ENCODE measurements around the gene NLRP10. TPM values are rescaled to one million over a fixed set of nuclear protein-coding genes. Genes with fewer than 3 reads are reported as not detected.
"Not testable (repeated sequence)": the region's sequence is repeated elsewhere in the genome, so short reads cannot be mapped to it uniquely, and the experiment has no call there.

Gene NLRP10
- total and polyA plus RNA-seq, 4 donors: not detected

- intact Hi-C loops (cut with DNase I): no loop called here
Measured at GRCh38 chr11:8004008-8004407, 38.8 kb upstream of the NLRP10 start.

GRCh38 chr11:8003187-8003586 is 37.9 kb upstream of the NLRP10 start:
- ATAC-seq (ENCODE audit: low FRiP score): no peak
- H3K27ac ChIP-seq (ENCODE audit: low read depth in 1 of 2, low read length in 2 of 2): no peak overlapping the region
- 75 to 78% methylated on average over 7 of the region's 7 CpGs for WGBS, 2 donors
- intact Hi-C loops (cut with DNase I): no loop called here
- peaks cover 2% of the 10 kb centered on the region in 2 donors for H3K36me3 ChIP-seq (ENCODE audit: control insufficient read depth in 1 of 2, insufficient read depth in 2 of 2, low read length in 1 of 2)
- no peaks in the 10 kb centered on the region for H3K4me1 ChIP-seq (ENCODE audit: control insufficient read depth in 1 of 2, insufficient read depth in 2 of 2, low read length in 2 of 2)
- H3K9me3 ChIP-seq (ENCODE audit: control insufficient read depth, low read length): no peaks in the 10 kb centered on the region
- no peaks in the 10 kb centered on the region for H3K27me3 ChIP-seq (ENCODE audit: control insufficient read depth in 1 of 2, insufficient read depth in 2 of 2, low read length in 1 of 2)
- no peak for DNase-seq
- no peak overlapping the region for H3K4me3 ChIP-seq (ENCODE audit: low read length in 2 of 2)

More at GRCh38 chr11:8004008-8004407, 38.8 kb upstream of the NLRP10 start:
- no peak overlapping the region for H3K27ac ChIP-seq (ENCODE audit: low read depth in 1 of 2, low read length in 2 of 2)
- H3K4me3 ChIP-seq (ENCODE audit: low read length in 2 of 2): no peak overlapping the region
- DNase-seq (no peak), ATAC-seq (ENCODE audit: low FRiP score) (no peak)
- peaks cover 0 to 2% of the 10 kb centered on the region in 2 donors for H3K36me3 ChIP-seq (ENCODE audit: control insufficient read depth in 1 of 2, insufficient read depth in 2 of 2, low read length in 1 of 2)
- 87 to 90% methylated on average over 2 of the region's 2 CpGs for WGBS, 2 donors
- H3K9me3 ChIP-seq (ENCODE audit: control insufficient read depth, low read length): no peaks in the 10 kb centered on the region
- no peaks in the 10 kb centered on the region for H3K27me3 ChIP-seq (ENCODE audit: control insufficient read depth in 1 of 2, insufficient read depth in 2 of 2, low read length in 1 of 2)
- no peaks in the 10 kb centered on the region for H3K4me1 ChIP-seq (ENCODE audit: control insufficient read depth in 1 of 2, insufficient read depth in 2 of 2, low read length in 2 of 2)

- no peak overlapping the region for H3K4me3 ChIP-seq (ENCODE audit: low read length in 2 of 2)
- peaks cover 2 to 3% of the 10 kb centered on the region in 2 donors for H3K36me3 ChIP-seq (ENCODE audit: control insufficient read depth in 1 of 2, insufficient read depth in 2 of 2, low read length in 1 of 2)
- ATAC-seq (ENCODE audit: low FRiP score): no peak
- 41 to 42% methylated on average over 1 of the region's 1 CpG for WGBS, 2 donors
- no peaks in the 10 kb centered on the region for H3K9me3 ChIP-seq (ENCODE audit: control insufficient read depth, low read length)
- no peaks in the 10 kb centered on the region for H3K4me1 ChIP-seq (ENCODE audit: control insufficient read depth in 1 of 2, insufficient read depth in 2 of 2, low read length in 2 of 2)
- DNase-seq: no peak
- H3K27me3 ChIP-seq (ENCODE audit: control insufficient read depth in 1 of 2, insufficient read depth in 2 of 2, low read length in 1 of 2): no peaks in the 10 kb centered on the region
- no peak overlapping the region for H3K27ac ChIP-seq (ENCODE audit: low read depth in 1 of 2, low read length in 2 of 2)
- intact Hi-C loops (cut with DNase I): no loop called here
Measured at GRCh38 chr11:8002676-8003075, 37.4 kb upstream of the NLRP10 start.

GRCh38 chr11:8000390-8000789 is 35.1 kb upstream of the NLRP10 start:
- Histone ChIP-seq H3K9me3 (ENCODE audit: control insufficient read depth, low read length) (no peaks in the 10 kb centered on the region), H3K27ac (ENCODE audit: low read depth in 1 of 2, low read length in 2 of 2) (no peak overlapping the region), H3K27me3 (ENCODE audit: control insufficient read depth in 1 of 2, insufficient read depth in 2 of 2, low read length in 1 of 2) (no peaks in the 10 kb centered on the region), H3K4me1 (ENCODE audit: control insufficient read depth in 1 of 2, insufficient read depth in 2 of 2, low read length in 2 of 2) (no peaks in the 10 kb centered on the region), H3K36me3 (ENCODE audit: control insufficient read depth in 1 of 2, insufficient read depth in 2 of 2, low read length in 1 of 2) (peaks cover 4 to 14% of the 10 kb centered on the region in 2 donors), H3K4me3 (ENCODE audit: low read length in 2 of 2) (no peak overlapping the region)
- intact Hi-C loops (cut with DNase I): no loop called here
- WGBS, 2 donors: 63 to 66% methylated on average over 5 of the region's 5 CpGs
- ATAC-seq (ENCODE audit: low FRiP score) (no peak), DNase-seq (no peak)

- Histone ChIP-seq H3K27ac (ENCODE audit: low read depth in 1 of 2, low read length in 2 of 2) (no peak overlapping the region), H3K27me3 (ENCODE audit: control insufficient read depth in 1 of 2, insufficient read depth in 2 of 2, low read length in 1 of 2) (no peaks in the 10 kb centered on the region), H3K4me3 (ENCODE audit: low read length in 2 of 2) (no peak overlapping the region), H3K9me3 (ENCODE audit: control insufficient read depth, low read length) (no peaks in the 10 kb centered on the region), H3K36me3 (ENCODE audit: control insufficient read depth in 1 of 2, insufficient read depth in 2 of 2, low read length in 1 of 2) (peaks cover 9 to 15% of the 10 kb centered on the region in 2 donors), H3K4me1 (ENCODE audit: control insufficient read depth in 1 of 2, insufficient read depth in 2 of 2, low read length in 2 of 2) (no peaks in the 10 kb centered on the region)
- intact Hi-C loops (cut with DNase I): no loop called here
- 91 to 92% methylated on average over 10 of the region's 10 CpGs for WGBS, 2 donors
- no peak for DNase-seq
- ATAC-seq (ENCODE audit: low FRiP score): no peak
Measured at GRCh38 chr11:7999795-8000194, 34.5 kb upstream of the NLRP10 start.

GRCh38 chr11:7994581-7995278 is 29.5 kb upstream of the NLRP10 start:
- 75 to 82% methylated on average over 6 of the region's 6 CpGs for WGBS, 2 donors
- H3K27ac ChIP-seq (ENCODE audit: low read depth in 1 of 2, low read length in 2 of 2): no peak overlapping the region
- intact Hi-C loops (cut with DNase I): no loop called here
- no peak for ATAC-seq (ENCODE audit: low FRiP score)
- peaks cover 24 to 29% of the 10 kb centered on the region in 2 donors for H3K36me3 ChIP-seq (ENCODE audit: control insufficient read depth in 1 of 2, insufficient read depth in 2 of 2, low read length in 1 of 2)
- DNase-seq: no peak
- H3K4me3 ChIP-seq (ENCODE audit: low read length in 2 of 2): no peak overlapping the region
- H3K4me1 ChIP-seq (ENCODE audit: control insufficient read depth in 1 of 2, insufficient read depth in 2 of 2, low read length in 2 of 2): no peaks in the 10 kb centered on the region
- H3K27me3 ChIP-seq (ENCODE audit: control insufficient read depth in 1 of 2, insufficient read depth in 2 of 2, low read length in 1 of 2): no peaks in the 10 kb centered on the region
- no peaks in the 10 kb centered on the region for H3K9me3 ChIP-seq (ENCODE audit: control insufficient read depth, low read length)

- not testable (repeated sequence) for ATAC-seq (ENCODE audit: low FRiP score); H3K9me3 ChIP-seq (ENCODE audit: control insufficient read depth, low read length); H3K27me3 ChIP-seq (ENCODE audit: control insufficient read depth in 1 of 2, insufficient read depth in 2 of 2, low read length in 1 of 2); H3K27ac ChIP-seq (ENCODE audit: low read depth in 1 of 2, low read length in 2 of 2); H3K4me1 ChIP-seq (ENCODE audit: control insufficient read depth in 1 of 2, insufficient read depth in 2 of 2, low read length in 2 of 2); H3K36me3 ChIP-seq (ENCODE audit: control insufficient read depth in 1 of 2, insufficient read depth in 2 of 2, low read length in 1 of 2); DNase-seq
- intact Hi-C loops (cut with DNase I): loop anchor here (1.0 to 10.0 kb wide), 4 partner anchors 83 to 293 kb away; no protein-coding TSS in a partner anchor
- WGBS, 2 donors: 1 to 2% methylated on average over 7 to 9 of the region's 13 CpGs
- H3K4me3 ChIP-seq (ENCODE audit: low read length in 2 of 2): peak overlapping the region; percentile 93 to 95
Measured at GRCh38 chr11:7987560-7987883, 22.3 kb upstream of the NLRP10 start.

- DNase-seq (peak; percentile 93), ATAC-seq (ENCODE audit: low FRiP score) (peak; percentile 100)
- Histone ChIP-seq H3K27me3 (ENCODE audit: control insufficient read depth in 1 of 2, insufficient read depth in 2 of 2, low read length in 1 of 2) (no peaks in the 10 kb centered on the region), H3K36me3 (ENCODE audit: control insufficient read depth in 1 of 2, insufficient read depth in 2 of 2, low read length in 1 of 2) (peaks cover 0 to 3% of the 10 kb centered on the region in 2 donors), H3K4me1 (ENCODE audit: control insufficient read depth in 1 of 2, insufficient read depth in 2 of 2, low read length in 2 of 2) (no peaks in the 10 kb centered on the region), H3K9me3 (ENCODE audit: control insufficient read depth, low read length) (no peaks in the 10 kb centered on the region), H3K4me3 (ENCODE audit: low read length in 2 of 2) (peak within 1 kb of the TSS; percentile 93 to 95), H3K27ac (ENCODE audit: low read depth in 1 of 2, low read length in 2 of 2) (peak within 1 kb of the TSS in 1 of 2 donors; percentile 96)
- WGBS, 2 donors: 1% methylated on average over 47 of the region's 47 CpGs
- intact Hi-C loops (cut with DNase I): loop anchor here (1.0 to 10.0 kb wide), 4 partner anchors 82 to 292 kb away; no protein-coding TSS in a partner anchor
Measured at GRCh38 chr11:7986768-7987559, 21.7 kb upstream of the NLRP10 start, which contains the start of gene EIF3F. TSS of gene EIF3F (plus strand) at chr11:7987337. CDS start at chr11:7987353, 16 bp downstream.

Data from aorta (tissue), 5 donors.